HUES6 (cell line): ENCODE measurements around the gene OSBPL10.
"Not testable (repeated sequence)": the region's sequence is repeated elsewhere in the genome, so short reads cannot be mapped to it uniquely, and the experiment has no call there.

ENCODE experiments used
- H3K27ac ChIP-seq: 2 replicates; pipeline ENCODE4 v1.7.0; 2013; ENCODE audit warnings: low read depth, mild to moderate bottlenecking, low read length, inconsistent platforms
- H3K27me3 ChIP-seq: 2 replicates; pipeline ENCODE4 v1.6.1; 2013; ENCODE audit warnings: low read length; ENCODE audit not compliant: control insufficient read depth, insufficient read depth
- H3K36me3 ChIP-seq: 2 replicates; pipeline ENCODE4 v1.6.1; 2013; ENCODE audit warnings: low read length; ENCODE audit not compliant: control insufficient read depth, insufficient read depth
- H3K4me1 ChIP-seq: 2 replicates; pipeline ENCODE4 v1.6.1; 2013; ENCODE audit warnings: low read length; ENCODE audit not compliant: control insufficient read depth, insufficient read depth
- H3K4me3 ChIP-seq: 2 replicates; pipeline ENCODE4 v1.5.1; 2013; ENCODE audit warnings: low read depth, low read length
- H3K9ac ChIP-seq: one replicate; pipeline ENCODE4 v1.6.1; 2013; ENCODE audit warnings: mild to moderate bottlenecking, low read length
- H3K9me3 ChIP-seq: 2 replicates; pipeline ENCODE4 v1.6.1; 2013; ENCODE audit warnings: low read depth, low read length; ENCODE audit not compliant: control insufficient read depth, insufficient read depth

The OSBPL10 gene

GRCh38 chr3:31790193-31791089 is 190.6 kb downstream of the OSBPL10 start:
- no peaks in the 10 kb centered on the region for H3K36me3 ChIP-seq
- no peak overlapping the region for H3K4me3 ChIP-seq
- no peak overlapping the region for H3K27ac ChIP-seq
- no peak overlapping the region for H3K9ac ChIP-seq
- no peaks in the 10 kb centered on the region for H3K4me1 ChIP-seq
- no peaks in the 10 kb centered on the region for H3K27me3 ChIP-seq
- H3K9me3 ChIP-seq = no peaks in the 10 kb centered on the region; the same call in 1 of the 2 replicates

- Histone ChIP-seq H3K27ac (no peak overlapping the region), H3K4me3 (no peak overlapping the region), H3K27me3 (no peaks in the 10 kb centered on the region), H3K4me1 (no peaks in the 10 kb centered on the region), H3K9me3 (no peaks in the 10 kb centered on the region; the same call in 1 of the 2 replicates), H3K36me3 (no peaks in the 10 kb centered on the region), H3K9ac (no peak overlapping the region)
Measured at GRCh38 chr3:31789429-31789828, 191.6 kb downstream of the OSBPL10 start.

GRCh38 chr3:31785734-31786133 is 195.3 kb downstream of the OSBPL10 start:
- Histone ChIP-seq H3K9ac (no peak overlapping the region), H3K27me3 (no peaks in the 10 kb centered on the region), H3K4me1 (no peaks in the 10 kb centered on the region), H3K27ac (no peak overlapping the region), H3K36me3 (no peaks in the 10 kb centered on the region), H3K9me3 (0 out of 2 replicates have a peak, but pooled peaks cover 3% of the 10 kb centered on the region), H3K4me3 (no peak overlapping the region)

- H3K4me3 ChIP-seq = no peak overlapping the region
- no peaks in the 10 kb centered on the region for H3K27me3 ChIP-seq
- H3K9me3 ChIP-seq = 0 out of 2 replicates have a peak, but pooled peaks cover 3% of the 10 kb centered on the region
- H3K9ac ChIP-seq = no peak overlapping the region
- H3K36me3 ChIP-seq = no peaks in the 10 kb centered on the region
- H3K4me1 ChIP-seq = no peaks in the 10 kb centered on the region
- no peak overlapping the region for H3K27ac ChIP-seq
Measured at GRCh38 chr3:31785286-31785685, 195.8 kb downstream of the OSBPL10 start.

- H3K27ac ChIP-seq, H3K36me3 ChIP-seq, H3K4me1 ChIP-seq, H3K9me3 ChIP-seq, H3K9ac ChIP-seq, H3K27me3 ChIP-seq, H3K4me3 ChIP-seq: not testable (repeated sequence)
Measured at GRCh38 chr3:31783851-31784250, 197.2 kb downstream of the OSBPL10 start.

GRCh38 chr3:31782306-31782705 is 198.8 kb downstream of the OSBPL10 start:
- H3K9me3 ChIP-seq, H3K36me3 ChIP-seq, H3K27ac ChIP-seq, H3K4me1 ChIP-seq, H3K9ac ChIP-seq, H3K27me3 ChIP-seq, H3K4me3 ChIP-seq: not testable (repeated sequence)

- H3K4me1 ChIP-seq = no peaks in the 10 kb centered on the region
- no peak overlapping the region for H3K9ac ChIP-seq
- no peak overlapping the region for H3K27ac ChIP-seq
- H3K27me3 ChIP-seq = no peaks in the 10 kb centered on the region
- no peak overlapping the region for H3K4me3 ChIP-seq
- peaks cover 3% of the 10 kb centered on the region; the same call in 1 of the 2 replicates for H3K9me3 ChIP-seq
- no peaks in the 10 kb centered on the region for H3K36me3 ChIP-seq
Measured at GRCh38 chr3:31779514-31779913, 201.5 kb downstream of the OSBPL10 start.

GRCh38 chr3:31777887-31778286 is 203.2 kb downstream of the OSBPL10 start:
- H3K36me3 ChIP-seq = no peaks in the 10 kb centered on the region
- no peak overlapping the region for H3K9ac ChIP-seq
- no peak overlapping the region for H3K4me3 ChIP-seq
- peaks cover 3% of the 10 kb centered on the region; the same call in 1 of the 2 replicates for H3K9me3 ChIP-seq
- no peaks in the 10 kb centered on the region for H3K27me3 ChIP-seq
- no peak overlapping the region for H3K27ac ChIP-seq
- no peaks in the 10 kb centered on the region for H3K4me1 ChIP-seq

- H3K27ac ChIP-seq = no peak overlapping the region
Measured at GRCh38 chr3:31777092-31777491, 204.0 kb downstream of the OSBPL10 start.

GRCh38 chr3:31776016-31776415 is 205.0 kb downstream of the OSBPL10 start:
- Histone ChIP-seq H3K9me3 (no peaks in the 10 kb centered on the region; the same call in 1 of the 2 replicates), H3K4me1 (no peaks in the 10 kb centered on the region), H3K36me3 (no peaks in the 10 kb centered on the region), H3K9ac (no peak overlapping the region), H3K4me3 (no peak overlapping the region), H3K27ac (no peak overlapping the region), H3K27me3 (no peaks in the 10 kb centered on the region)

More at GRCh38 chr3:31777092-31777491, 204.0 kb downstream of the OSBPL10 start:
- Histone ChIP-seq H3K4me3 (no peak overlapping the region), H3K36me3 (no peaks in the 10 kb centered on the region), H3K4me1 (no peaks in the 10 kb centered on the region), H3K9ac (no peak overlapping the region), H3K27me3 (no peaks in the 10 kb centered on the region), H3K9me3 (peaks cover 3% of the 10 kb centered on the region; the same call in 1 of the 2 replicates)

- H3K4me3 ChIP-seq = no peak overlapping the region
- no peak overlapping the region for H3K9ac ChIP-seq
- no peaks in the 10 kb centered on the region for H3K36me3 ChIP-seq
- H3K4me1 ChIP-seq = no peaks in the 10 kb centered on the region
- H3K9me3 ChIP-seq = no peaks in the 10 kb centered on the region; the same call in 1 of the 2 replicates
- H3K27ac ChIP-seq = no peak overlapping the region
- H3K27me3 ChIP-seq = no peaks in the 10 kb centered on the region
Measured at GRCh38 chr3:31775383-31775782, 205.7 kb downstream of the OSBPL10 start.
